Ectodermal cell (in vitro differentiated cells): ENCODE data around the gene YBX2.

Source experiments
- H3K27ac ChIP-seq: 2 replicates; pipeline ENCODE4 v1.7.0; 2013; ENCODE audit warnings: mild to moderate bottlenecking, low read depth, low read length; ENCODE audit not compliant: insufficient read depth, poor library complexity, severe bottlenecking
- H3K27me3 ChIP-seq: 2 replicates; pipeline ENCODE4 v1.7.0; 2013; ENCODE audit warnings: mild to moderate bottlenecking, low read length; ENCODE audit not compliant: insufficient read depth, control insufficient read depth, poor library complexity, severe bottlenecking
- H3K36me3 ChIP-seq: one replicate; pipeline ENCODE4 v1.7.0; 2013; ENCODE audit warnings: low read length; ENCODE audit not compliant: control insufficient read depth, insufficient read depth
- H3K4me1 ChIP-seq: one replicate; pipeline ENCODE4 v1.7.0; 2013; ENCODE audit warnings: low read length; ENCODE audit not compliant: control insufficient read depth, insufficient read depth
- H3K4me3 ChIP-seq: 2 replicates; pipeline ENCODE4 v1.7.0; 2013; ENCODE audit warnings: low read depth, low read length, control low read depth; ENCODE audit not compliant: insufficient read depth
- H3K9me3 ChIP-seq: 2 replicates; pipeline ENCODE4 v1.7.0; 2013; ENCODE audit warnings: mild to moderate bottlenecking, low read length, moderate library complexity; ENCODE audit not compliant: control insufficient read depth
- WGBS, 2 experiments: methylation state at CpG; one replicate each; pipeline ENCODE4 v1.1.7; 2013; ENCODE audit warnings: missing lambda C conversion rate in 2 of 2; 5-methylcytosine and 5-hydroxymethylcytosine counted together

Gene YBX2

GRCh38 chr17:7285679-7286078 lies 8.8 kb downstream of the YBX2 start:
- Histone ChIP-seq H3K27me3 (peaks cover 30% of the 10 kb centered on the region), H3K4me3 (no peak overlapping the region), H3K4me1 (peaks cover 8% of the 10 kb centered on the region), H3K27ac (no peak overlapping the region), H3K36me3 (no peaks in the 10 kb centered on the region), H3K9me3 (no peaks in the 10 kb centered on the region)
- WGBS, 2 experiments, result 93 to 94% methylated on average over 12 of the region's 12 CpGs

DNA sequence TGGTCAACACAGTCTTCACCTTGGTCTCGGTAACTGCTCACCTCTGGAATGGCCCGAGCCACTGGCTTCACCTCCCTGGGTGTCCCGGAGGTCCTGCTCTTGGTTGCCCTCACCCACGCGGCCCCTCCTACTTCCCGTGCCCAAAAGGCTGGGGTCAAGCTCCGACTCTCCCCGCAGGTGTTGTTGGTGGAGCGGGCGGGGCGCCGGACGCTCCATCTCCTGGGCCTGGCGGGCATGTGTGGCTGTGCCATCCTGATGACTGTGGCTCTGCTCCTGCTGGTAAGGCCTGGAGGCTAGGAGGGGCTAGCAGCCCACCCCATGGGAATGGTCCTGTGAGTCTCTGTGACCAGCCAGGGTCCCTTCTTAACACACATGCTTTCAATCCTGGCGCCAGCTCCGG lies 9.5 kb downstream of the YBX2 start:
- Histone ChIP-seq H3K27me3 (peaks cover 30% of the 10 kb centered on the region), H3K27ac (no peak overlapping the region), H3K9me3 (no peaks in the 10 kb centered on the region), H3K4me3 (no peak overlapping the region), H3K4me1 (peaks cover 8% of the 10 kb centered on the region), H3K36me3 (no peaks in the 10 kb centered on the region)
- WGBS, 2 experiments, result 93% methylated on average over 16 of the region's 16 CpGs

- WGBS, 2 experiments, result 92 to 93% methylated on average over 18 of the region's 18 CpGs
- Histone ChIP-seq H3K4me1 (no peaks in the 10 kb centered on the region), H3K9me3 (no peaks in the 10 kb centered on the region), H3K27me3 (peaks cover 30% of the 10 kb centered on the region), H3K4me3 (no peak overlapping the region), H3K36me3 (no peaks in the 10 kb centered on the region), H3K27ac (no peak overlapping the region)
These were observed 10.8 kb downstream of the YBX2 start for GRCh38 chr17:7283471-7284216.

GRCh38 chr17:7282752-7283321 lies 11.6 kb downstream of the YBX2 start:
- peaks cover 30% of the 10 kb centered on the region for H3K27me3 ChIP-seq
- H3K27ac ChIP-seq, result no peak overlapping the region
- no peaks in the 10 kb centered on the region for H3K9me3 ChIP-seq
- H3K36me3 ChIP-seq, result no peaks in the 10 kb centered on the region
- no peaks in the 10 kb centered on the region for H3K4me1 ChIP-seq
- 74 to 80% methylated on average over 6 of the region's 6 CpGs for WGBS, 2 experiments
- H3K4me3 ChIP-seq, result peak overlapping the region; percentile 56

GRCh38 chr17:7281953-7282751 lies 12.3 kb downstream of the YBX2 start:
- H3K4me1 ChIP-seq, result no peaks in the 10 kb centered on the region
- peak overlapping the region; percentile 56 for H3K4me3 ChIP-seq
- 2% methylated on average over 40 to 43 of the region's 43 CpGs for WGBS, 2 experiments
- H3K9me3 ChIP-seq, result no peaks in the 10 kb centered on the region
- H3K36me3 ChIP-seq, result no peaks in the 10 kb centered on the region
- no peak overlapping the region for H3K27ac ChIP-seq
- peaks cover 30% of the 10 kb centered on the region for H3K27me3 ChIP-seq

GRCh38 chr17:7281074-7281952 lies 13.1 kb downstream of the YBX2 start, which contains the start of gene SLC2A4:
SLC2A4 (plus strand) TSS chr17:7281718; CDS start chr17:7281935, 217 bp downstream.
- 1% methylated on average over 71 of the region's 71 CpGs for WGBS, 2 experiments
- no peaks in the 10 kb centered on the region for H3K36me3 ChIP-seq
- no peaks in the 10 kb centered on the region for H3K9me3 ChIP-seq
- H3K27me3 ChIP-seq, result peaks cover 30% of the 10 kb centered on the region
- peak within 1 kb of the TSS; percentile 56 for H3K4me3 ChIP-seq
- H3K4me1 ChIP-seq, result no peaks in the 10 kb centered on the region
- no peak within 1 kb of the TSS for H3K27ac ChIP-seq

DNA sequence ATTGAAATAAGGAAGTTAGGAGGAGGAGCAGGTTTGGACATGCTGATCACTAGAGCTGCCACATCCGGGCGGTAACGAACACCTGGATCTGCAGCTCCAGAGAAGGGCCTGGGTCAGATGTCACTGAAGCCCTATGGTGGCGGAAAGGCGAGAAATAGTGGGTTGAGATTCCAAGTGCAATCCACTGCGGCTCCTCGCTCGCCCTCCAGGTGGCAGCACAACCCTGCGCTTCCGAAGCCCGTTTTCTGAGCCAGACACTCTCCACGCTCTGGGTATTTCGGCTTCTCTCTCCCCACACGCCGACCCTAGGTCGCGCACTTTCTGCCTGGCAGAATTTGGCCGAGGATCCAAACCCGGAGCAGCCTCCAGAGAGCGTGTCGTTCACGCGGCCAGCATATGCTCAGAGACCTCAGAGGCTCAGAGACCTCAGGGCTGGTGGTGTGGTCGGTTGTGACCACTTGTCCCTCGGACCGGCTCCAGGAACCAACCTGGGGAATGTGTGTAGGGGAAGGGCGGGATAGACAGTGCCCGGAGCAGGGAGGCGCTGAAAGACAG lies 13.8 kb downstream of the YBX2 start:
- Histone ChIP-seq H3K9me3 (no peaks in the 10 kb centered on the region), H3K4me3 (peak overlapping the region; percentile 56), H3K27me3 (peaks cover 30% of the 10 kb centered on the region), H3K36me3 (no peaks in the 10 kb centered on the region), H3K4me1 (no peaks in the 10 kb centered on the region), H3K27ac (no peak overlapping the region)
- WGBS, 2 experiments, result 1% methylated on average over 29 of the region's 29 CpGs

- H3K36me3 ChIP-seq, result no peaks in the 10 kb centered on the region
- no peak overlapping the region for H3K4me3 ChIP-seq
- 91 to 92% methylated on average over 7 to 8 of the region's 8 CpGs for WGBS, 2 experiments
- no peak overlapping the region for H3K27ac ChIP-seq
- H3K4me1 ChIP-seq, result no peaks in the 10 kb centered on the region
- H3K27me3 ChIP-seq, result peaks cover 30% of the 10 kb centered on the region
- no peaks in the 10 kb centered on the region for H3K9me3 ChIP-seq
These were observed 15.0 kb downstream of the YBX2 start for GRCh38 chr17:7279448-7279847.

GRCh38 chr17:7266784-7267183 lies 27.7 kb downstream of the YBX2 start:
- no peaks in the 10 kb centered on the region for H3K9me3 ChIP-seq
- H3K27me3 ChIP-seq, result peaks cover 31% of the 10 kb centered on the region
- H3K4me3 ChIP-seq, result no peak overlapping the region
- WGBS, 2 experiments, result 85% methylated on average over 1 of the region's 1 CpG; no CpG with 5 or more reads in 1 of the 2 experiments
- no peak overlapping the region for H3K27ac ChIP-seq
- H3K36me3 ChIP-seq, result no peaks in the 10 kb centered on the region
- H3K4me1 ChIP-seq, result peaks cover 5% of the 10 kb centered on the region
